Measurements from ENCODE around the gene PAPPA.

- TF ChIP-seq POLR2A (IDR thresholded peaks at IDR 0.05) (no peak), CTCF (IDR thresholded peaks at IDR 0.05) (no peak)
These were observed 288.9 kb downstream of the PAPPA start for GRCh38 chr9:116442528-116442927.
